IPS DF 6.9 (cell line): ENCODE results near the gene GALR1.

Experiments used
- DNase-seq: peaks from one replicate; pipeline ENCODE4 v3.0.0-alpha.2; 2013; ENCODE audit warnings: low read depth, low spot score
- H3K27ac ChIP-seq: one replicate; pipeline ENCODE4 v1.5.1; 2013; ENCODE audit warnings: low read length, control low read depth
- H3K27me3 ChIP-seq: 2 replicates; pipeline ENCODE4 v1.6.1; 2013; ENCODE audit warnings: mild to moderate bottlenecking, low read length; ENCODE audit not compliant: control insufficient read depth, insufficient read depth
- H3K36me3 ChIP-seq: 2 replicates; pipeline ENCODE4 v1.6.1; 2013; ENCODE audit warnings: low read length; ENCODE audit not compliant: control insufficient read depth, insufficient read depth
- H3K4me1 ChIP-seq: 2 replicates; pipeline ENCODE4 v1.6.1; 2013; ENCODE audit warnings: low read length; ENCODE audit not compliant: control insufficient read depth, insufficient read depth
- H3K4me3 ChIP-seq: 2 replicates; pipeline ENCODE4 v1.5.1; 2013; ENCODE audit warnings: mild to moderate bottlenecking, low read length
- H3K9me3 ChIP-seq: 2 replicates; pipeline ENCODE4 v1.6.1; 2013; ENCODE audit warnings: low read length, inconsistent platforms; ENCODE audit not compliant: control insufficient read depth, insufficient read depth
- WGBS: extraction: QIAGEN DNeasy Blood & Tissue Kit; methylation state at CpG from one replicate; pipeline ENCODE4 v1.1.7; 2013; ENCODE audit warnings: mixed read lengths, missing lambda C conversion rate; ENCODE audit not compliant: insufficient read length, insufficient coverage; 5-methylcytosine and 5-hydroxymethylcytosine counted together

The GALR1 gene

DNA sequence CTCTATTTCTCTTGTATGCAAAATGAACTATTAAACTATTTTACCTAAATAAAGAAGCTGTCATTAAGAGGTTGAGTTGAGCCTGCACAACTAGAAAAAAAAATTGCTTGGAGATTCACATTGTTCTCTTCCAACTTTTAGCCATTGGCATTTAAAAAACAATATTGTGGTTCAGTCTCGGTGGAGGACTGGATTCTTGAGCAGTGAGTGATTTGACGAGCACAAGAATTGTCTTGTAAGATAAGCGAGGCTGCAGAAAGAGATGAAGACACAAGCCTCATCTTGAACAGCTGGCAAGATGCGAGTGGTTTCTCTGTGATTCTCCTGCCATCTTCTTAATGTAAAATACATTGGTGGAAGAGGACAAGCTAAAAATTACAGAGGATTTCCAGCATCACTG lies 67.0 kb downstream of the GALR1 start:
- Histone ChIP-seq H3K27me3 (no peaks in the 10 kb centered on the region), H3K4me1 (no peaks in the 10 kb centered on the region), H3K9me3 (no peaks in the 10 kb centered on the region), H3K4me3 (no peak overlapping the region), H3K36me3 (no peaks in the 10 kb centered on the region), H3K27ac (no peak overlapping the region)
- DNase-seq, result no peak
- no CpG with 5 or more reads among the region's 4 CpGs for WGBS

DNA sequence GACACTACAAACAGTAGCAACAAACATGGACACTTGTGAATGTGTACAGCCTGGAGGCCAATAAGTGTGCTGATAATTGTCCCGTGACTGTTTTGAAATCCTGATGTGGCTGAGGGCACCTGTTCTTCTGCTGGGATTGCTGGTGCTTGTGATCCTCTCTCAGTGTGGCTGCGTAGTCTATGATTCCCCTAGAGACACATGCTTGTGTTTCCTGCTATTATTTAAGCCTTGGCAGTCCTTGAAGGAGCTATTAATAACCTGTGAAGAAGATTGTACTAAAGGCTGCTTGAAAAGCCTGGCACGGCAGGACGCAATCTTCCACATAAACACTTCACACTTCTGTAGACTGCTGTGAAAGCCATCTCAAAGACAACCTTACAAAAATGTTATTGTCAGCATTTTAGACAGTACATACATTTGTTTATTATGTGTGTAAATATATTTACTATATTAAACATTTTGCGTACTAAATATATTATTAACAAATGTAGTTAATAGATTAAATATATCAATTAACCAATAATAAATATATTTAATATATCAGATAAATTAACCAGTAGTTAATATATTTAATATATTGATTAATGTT lies 71.4 kb downstream of the GALR1 start:
- Histone ChIP-seq H3K4me1 (no peaks in the 10 kb centered on the region), H3K27me3 (no peaks in the 10 kb centered on the region), H3K9me3 (no peaks in the 10 kb centered on the region), H3K4me3 (no peak overlapping the region), H3K36me3 (no peaks in the 10 kb centered on the region), H3K27ac (no peak overlapping the region)
- WGBS, result no CpG with 5 or more reads among the region's 5 CpGs
- no peak for DNase-seq

- Histone ChIP-seq H3K27ac (no peak overlapping the region), H3K36me3 (no peaks in the 10 kb centered on the region), H3K4me3 (no peak overlapping the region), H3K4me1 (no peaks in the 10 kb centered on the region), H3K27me3 (no peaks in the 10 kb centered on the region), H3K9me3 (no peaks in the 10 kb centered on the region)
- no CpG with 5 or more reads among the region's 23 CpGs for WGBS
- DNase-seq, result no peak
Observed at GRCh38 chr18:77321823-77322805, 72.5 kb downstream of the GALR1 start.

GRCh38 chr18:77323640-77324299 lies 74.1 kb downstream of the GALR1 start:
- H3K4me3 ChIP-seq, result no peak overlapping the region
- H3K27me3 ChIP-seq, result no peaks in the 10 kb centered on the region
- H3K36me3 ChIP-seq, result no peaks in the 10 kb centered on the region
- no peak overlapping the region for H3K27ac ChIP-seq
- H3K9me3 ChIP-seq, result no peaks in the 10 kb centered on the region
- H3K4me1 ChIP-seq, result no peaks in the 10 kb centered on the region
- no peak for DNase-seq
- no CpG with 5 or more reads among the region's 12 CpGs for WGBS
